OCI-LY1 (cell line): ENCODE data around the gene MYADM.

Experiments
- H2AFZ ChIP-seq: fragments of 200-600 bp; sonication (generic), shearing (Covaris generic); 2 replicates; pipeline ENCODE4 v1.6.0; 2014; ENCODE audit warnings: antibody characterized with exemption, mild to moderate bottlenecking, low read length
- H3F3A ChIP-seq: fragments of 200-600 bp; sonication (generic), shearing (Covaris generic); 2 replicates; pipeline ENCODE4 v1.6.0; 2014; ENCODE audit warnings: mild to moderate bottlenecking, antibody characterized with exemption, low read length, moderate library complexity; ENCODE audit not compliant: insufficient read depth
- H3K27ac ChIP-seq: fragments of 200-600 bp; sonication (generic); 2 replicates; pipeline ENCODE4 v1.5.1; 2014; ENCODE audit warnings: low read length, mixed run types, mild to moderate bottlenecking, low read depth; ENCODE audit not compliant: poor library complexity, severe bottlenecking
- H3K27me3 ChIP-seq: fragments of 200-600 bp; sonication (generic); 2 replicates; pipeline ENCODE4 v1.6.0; 2014; ENCODE audit warnings: antibody characterized with exemption, mild to moderate bottlenecking, low read length, moderate library complexity; ENCODE audit not compliant: insufficient read depth
- H3K36me3 ChIP-seq: fragments of 200-600 bp; sonication (generic); 2 replicates; pipeline ENCODE4 v1.6.1; 2014; ENCODE audit warnings: mild to moderate bottlenecking, antibody characterized with exemption, low read length, moderate library complexity, mixed read lengths; ENCODE audit not compliant: insufficient read depth
- H3K4me1 ChIP-seq: fragments of 200-600 bp; sonication (generic); 2 replicates; pipeline ENCODE4 v1.5.1; 2014; ENCODE audit warnings: mild to moderate bottlenecking, low read length, moderate library complexity; ENCODE audit not compliant: insufficient read depth, severe bottlenecking
- H3K4me2 ChIP-seq: fragments of 200-600 bp; sonication (generic), shearing (Covaris generic); 2 replicates; pipeline ENCODE4 v1.6.1; 2014; ENCODE audit warnings: low read length
- H3K4me3 ChIP-seq: fragments of 200-600 bp; sonication (generic); 2 replicates; pipeline ENCODE4 v1.5.1; 2014; ENCODE audit warnings: low read length, low read depth, mild to moderate bottlenecking, mixed read lengths; ENCODE audit not compliant: poor library complexity, severe bottlenecking
- H3K79me2 ChIP-seq: fragments of 200-600 bp; shearing (Covaris generic); 2 replicates; pipeline ENCODE4 v1.6.1; 2016; ENCODE audit warnings: mixed run types, low read length, mixed read lengths; ENCODE audit not compliant: insufficient read depth
- H3K9ac ChIP-seq: fragments of 200-600 bp; sonication (generic), shearing (Covaris generic); 2 replicates; pipeline ENCODE4 v1.6.1; 2014; ENCODE audit warnings: mild to moderate bottlenecking, low read length, mixed read lengths
- H3K9me2 ChIP-seq: fragments of 200-600 bp; sonication (generic), shearing (Covaris generic); 2 replicates; pipeline ENCODE4 v1.6.1; 2014; ENCODE audit warnings: low read depth, mild to moderate bottlenecking, low read length, mixed read lengths
- H3K9me3 ChIP-seq: fragments of 200-600 bp; shearing (Covaris generic); 2 replicates; pipeline ENCODE4 v1.6.1; 2014; ENCODE audit warnings: low read length, mixed read lengths
- H4K20me1 ChIP-seq: fragments of 200-600 bp; sonication (generic), shearing (Covaris generic); 2 replicates; pipeline ENCODE4 v1.6.0; 2016; ENCODE audit warnings: mild to moderate bottlenecking, low read length; ENCODE audit not compliant: insufficient read depth
- CTCF ChIP-seq: fragments of 200-600 bp; sonication (generic), shearing (Covaris generic); IDR thresholded peaks from 2 replicates; pipeline ENCODE4 v1.5.1; 2017; ENCODE audit warnings: mild to moderate bottlenecking, antibody characterized with exemption, low read length, moderate library complexity, mixed read lengths
- EZH2 ChIP-seq: fragments of 200-600 bp; sonication (generic), shearing (Covaris generic); IDR thresholded peaks from 2 replicates; pipeline ENCODE4 v1.8.0; 2017; ENCODE audit warnings: borderline replicate concordance, mixed run types, mild to moderate bottlenecking, antibody characterized with exemption, low read length, moderate library complexity, mixed read lengths

MYADM gene

GRCh38 chr19:53884256-53884655, 16.6 kb downstream of the MYADM start:
- no peak for TF ChIP-seq CTCF
- no peak for TF ChIP-seq EZH2
- Histone ChIP-seq H4K20me1 (no peaks in the 10 kb centered on the region), H3K27ac (no peak overlapping the region), H2AFZ (no peak overlapping the region), H3K36me3 (no peaks in the 10 kb centered on the region), H3K79me2 (no peaks in the 10 kb centered on the region), H3K27me3 (no peaks in the 10 kb centered on the region), H3K9ac (no peak overlapping the region), H3K4me3 (no peak overlapping the region), H3K9me2 (no peaks in the 10 kb centered on the region), H3F3A (no peaks in the 10 kb centered on the region), H3K4me1 (no peaks in the 10 kb centered on the region), H3K4me2 (no peak overlapping the region), H3K9me3 (no peaks in the 10 kb centered on the region)

- Histone ChIP-seq H3K4me2 (no peak overlapping the region), H3K4me1 (no peaks in the 10 kb centered on the region)
Observed at GRCh38 chr19:53885036-53885435, 17.4 kb downstream of the MYADM start.

GRCh38 chr19:53892301-53892980, 24.8 kb downstream of the MYADM start:
- Histone ChIP-seq H3K4me2 (no peak overlapping the region), H3K9ac (no peak overlapping the region), H4K20me1 (no peaks in the 10 kb centered on the region), H3K9me2 (no peaks in the 10 kb centered on the region), H3K4me3 (no peak overlapping the region), H3K79me2 (no peaks in the 10 kb centered on the region), H3K27me3 (no peaks in the 10 kb centered on the region), H3K27ac (no peak overlapping the region), H3F3A (no peaks in the 10 kb centered on the region), H2AFZ (no peak overlapping the region), H3K4me1 (no peaks in the 10 kb centered on the region), H3K9me3 (no peaks in the 10 kb centered on the region), H3K36me3 (no peaks in the 10 kb centered on the region)
- TF ChIP-seq CTCF (no peak), EZH2 (no peak)

More at GRCh38 chr19:53885036-53885435, 17.4 kb downstream of the MYADM start:
- no peaks in the 10 kb centered on the region for H3K9me2 ChIP-seq
- no peaks in the 10 kb centered on the region for H3F3A ChIP-seq
- TF ChIP-seq CTCF (no peak), EZH2 (no peak)
- no peaks in the 10 kb centered on the region for H3K79me2 ChIP-seq
- no peak overlapping the region for H2AFZ ChIP-seq
- no peaks in the 10 kb centered on the region for H4K20me1 ChIP-seq
- no peaks in the 10 kb centered on the region for H3K36me3 ChIP-seq
- H3K9me3 ChIP-seq: no peaks in the 10 kb centered on the region
- H3K27me3 ChIP-seq: no peaks in the 10 kb centered on the region
- H3K4me3 ChIP-seq: no peak overlapping the region
- no peak overlapping the region for H3K9ac ChIP-seq
- no peak overlapping the region for H3K27ac ChIP-seq
